ENCODE data around the gene MYO10.

DNA sequence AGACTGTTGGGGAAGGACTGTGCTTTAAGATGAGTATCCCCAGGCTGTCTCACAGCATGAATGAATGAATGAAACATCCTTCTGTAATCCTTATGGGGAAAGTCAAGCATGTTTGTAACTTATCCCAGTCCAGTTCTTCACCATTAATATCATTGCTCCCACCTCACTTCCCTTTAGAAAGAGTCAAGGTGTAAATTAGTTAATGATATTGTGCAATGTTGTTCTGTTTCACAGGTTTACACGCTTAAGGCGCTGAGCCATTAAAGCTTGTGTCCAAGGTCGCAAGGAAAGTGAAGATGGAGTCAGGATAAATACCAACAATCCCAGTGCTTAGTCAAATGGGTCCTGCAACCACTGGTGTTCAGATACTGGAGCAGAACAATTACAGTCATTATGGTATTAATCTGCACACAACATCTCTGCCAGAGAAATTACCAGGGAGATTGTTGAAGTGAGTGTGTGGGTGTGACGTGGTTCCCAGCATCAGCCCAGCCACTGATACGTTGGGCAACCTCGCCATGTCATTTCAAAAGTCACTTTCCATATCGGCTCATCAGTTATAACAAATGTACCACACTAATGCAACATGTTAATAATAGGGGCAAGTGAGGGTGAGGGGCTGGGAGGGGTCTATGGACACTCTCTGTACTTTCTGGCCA is 1.5 kb upstream of the MYO10 start:
- TF ChIP-seq, protein P1, sequence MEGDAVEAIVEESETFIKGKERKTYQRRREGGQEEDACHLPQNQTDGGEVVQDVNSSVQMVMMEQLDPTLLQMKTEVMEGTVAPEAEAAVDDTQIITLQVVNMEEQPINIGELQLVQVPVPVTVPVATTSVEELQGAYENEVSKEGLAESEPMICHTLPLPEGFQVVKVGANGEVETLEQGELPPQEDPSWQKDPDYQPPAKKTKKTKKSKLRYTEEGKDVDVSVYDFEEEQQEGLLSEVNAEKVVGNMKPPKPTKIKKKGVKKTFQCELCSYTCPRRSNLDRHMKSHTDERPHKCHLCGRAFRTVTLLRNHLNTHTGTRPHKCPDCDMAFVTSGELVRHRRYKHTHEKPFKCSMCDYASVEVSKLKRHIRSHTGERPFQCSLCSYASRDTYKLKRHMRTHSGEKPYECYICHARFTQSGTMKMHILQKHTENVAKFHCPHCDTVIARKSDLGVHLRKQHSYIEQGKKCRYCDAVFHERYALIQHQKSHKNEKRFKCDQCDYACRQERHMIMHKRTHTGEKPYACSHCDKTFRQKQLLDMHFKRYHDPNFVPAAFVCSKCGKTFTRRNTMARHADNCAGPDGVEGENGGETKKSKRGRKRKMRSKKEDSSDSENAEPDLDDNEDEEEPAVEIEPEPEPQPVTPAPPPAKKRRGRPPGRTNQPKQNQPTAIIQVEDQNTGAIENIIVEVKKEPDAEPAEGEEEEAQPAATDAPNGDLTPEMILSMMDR (IDR thresholded peaks at IDR 0.05): no peak
- TF ChIP-seq POLR2AphosphoS5 (IDR thresholded peaks at IDR 0.05; ENCODE audit: low read depth, low read length): no peak
- TF ChIP-seq TCF7L2 (IDR thresholded peaks at IDR 0.05; ENCODE audit: low read depth, low read length): no peak

All from Panc1 (cell line).